Fibroblast of skin of right quadriceps (primary cell): ENCODE data around the gene USP6.
"Not testable (repeated sequence)": the region's sequence is repeated elsewhere in the genome, so short reads cannot be mapped to it uniquely, and the experiment has no call there.

Source experiments
- DNase-seq: peaks from one replicate; pipeline ENCODE4 v3.0.0-alpha.2; 2013

USP6 gene

GRCh38 chr17:5200360-5200759 is 84.5 kb downstream of the USP6 start:
- DNase-seq: no peak

GRCh38 chr17:5201011-5201410 is 85.2 kb downstream of the USP6 start:
- DNase-seq: no peak

GRCh38 chr17:5203178-5203907 is 87.5 kb downstream of the USP6 start:
- DNase-seq: peak; percentile 31

- peak; percentile 57 for DNase-seq
Observed at GRCh38 chr17:5203908-5204294, 88.1 kb downstream of the USP6 start.

- DNase-seq: peak; percentile 10
Observed at GRCh38 chr17:5209396-5209795, 93.6 kb downstream of the USP6 start.

- no peak for DNase-seq
Observed at GRCh38 chr17:5210091-5210490, 94.3 kb downstream of the USP6 start.

GRCh38 chr17:5210614-5211252 is 94.9 kb downstream of the USP6 start:
- DNase-seq: no peak

GRCh38 chr17:5211458-5211857 is 95.6 kb downstream of the USP6 start:
- no peak for DNase-seq

- DNase-seq: not testable (repeated sequence)
Observed at GRCh38 chr17:5217562-5217961, 101.7 kb downstream of the USP6 start.

GRCh38 chr17:5219536-5219935 is 103.7 kb downstream of the USP6 start:
- no peak for DNase-seq

GRCh38 chr17:5220074-5220473 is 104.2 kb downstream of the USP6 start:
- no peak for DNase-seq

GRCh38 chr17:5221912-5222311 is 106.1 kb downstream of the USP6 start:
- not testable (repeated sequence) for DNase-seq
